A673 (cell line): ENCODE measurements around the gene HSFX1.
"Not testable (repeated sequence)": the region's sequence is repeated elsewhere in the genome, so short reads cannot be mapped to it uniquely, and the experiment has no call there.

Experiments used
- CTCF ChIP-seq: fragments of 300-800, 200-600 bp; sonication (generic); conservative IDR thresholded peaks from 2 replicates; pipeline ENCODE4 v1.5.1; 2017; ENCODE audit warnings: low read depth, mild to moderate bottlenecking, antibody characterized with exemption, low read length, moderate library complexity, mixed read lengths
- EZH2 ChIP-seq: fragments of 200-600 bp; sonication (generic); IDR thresholded peaks from 2 replicates; pipeline ENCODE4 v1.6.1; 2017; ENCODE audit warnings: borderline replicate concordance, low read depth, mild to moderate bottlenecking, mixed read lengths, antibody characterized with exemption, low read length; ENCODE audit not compliant: poor library complexity, severe bottlenecking

- not testable (repeated sequence) for TF ChIP-seq CTCF, EZH2
Measured at GRCh38 chrX:149795531-149795930, 21.7 kb downstream of the HSFX1 start.
